Panc1 (cell line): Measurements from ENCODE around the gene CPHXL2. TPM values are rescaled to one million over a fixed set of nuclear protein-coding genes. Genes with fewer than 3 reads are reported as not detected.

ENCODE experiments used
- ATAC-seq: fragments of 200-7000 bp; cut with Tn5 transposase; 2 replicates; pipeline ENCODE4 v1.9.1; 2020; ENCODE audit warnings: mild to moderate bottlenecking, moderate library complexity
- BruUV-seq: library from RNA; stranded (reverse); fragments of 400-500 nt; replicated peaks from 2 replicates; lab custom pipeline; 2021; lab: Mats Ljungman, UMichigan
- CTCF ChIA-PET: fragments of 300-600 bp; sonication (Branson Sonifier 250); formaldehyde crosslinking; loops from one replicate; lab custom pipeline; 2022; ENCODE audit warnings: antibody characterized with exemption; lab: Charles Lee
- POLR2A ChIA-PET: fragments of 300-600 bp; sonication (Branson Sonifier 250); formaldehyde crosslinking; loops from one replicate; lab custom pipeline; 2022; ENCODE audit warnings: antibody characterized with exemption; lab: Charles Lee
- DNase-seq: peaks from one replicate; pipeline ENCODE4 v3.0.0-alpha.2; 2010; ENCODE audit warnings: low read depth, low spot score
- H3K27ac ChIP-seq: 2 replicates; pipeline ENCODE4 v1.5.1; 2011; ENCODE audit warnings: mild to moderate bottlenecking, low read length, inconsistent platforms
- H3K27me3 ChIP-seq: fragments of 200-500 bp; sonication (Bioruptor generic); 2 replicates; pipeline ENCODE4 v1.6.0; 2014; ENCODE audit warnings: low read length, inconsistent platforms; ENCODE audit not compliant: control insufficient read depth, insufficient read depth
- H3K36me3 ChIP-seq: fragments of 200-500 bp; sonication (Bioruptor generic); 2 replicates; pipeline ENCODE4 v1.5.1; 2014; ENCODE audit warnings: inconsistent platforms, mild to moderate bottlenecking, low read length, moderate library complexity; ENCODE audit not compliant: control insufficient read depth, insufficient read depth
- H3K4me1 ChIP-seq: 2 replicates; pipeline ENCODE4 v1.5.1; 2011; ENCODE audit warnings: inconsistent platforms, mild to moderate bottlenecking, low read length, moderate library complexity; ENCODE audit not compliant: control insufficient read depth, insufficient read depth
- H3K4me3 ChIP-seq, 2 experiments: 2 replicates each; pipeline ENCODE4 v1.5.1; 2011 to 2012; ENCODE audit warnings: low read depth in 2 of 2, low read length in 2 of 2, mild to moderate bottlenecking in 2 of 2, inconsistent platforms in 1 of 2, moderate library complexity in 1 of 2
- H3K9me3 ChIP-seq: fragments of 200-500 bp; sonication (Bioruptor generic); 2 replicates; pipeline ENCODE4 v1.5.1; 2014; ENCODE audit warnings: low read depth, mild to moderate bottlenecking, inconsistent platforms, low read length, moderate library complexity; ENCODE audit not compliant: control insufficient read depth, insufficient read depth
- POLR2AphosphoS5 ChIP-seq: IDR thresholded peaks from 2 replicates; pipeline ENCODE4 v1.6.1; 2012; ENCODE audit warnings: mild to moderate bottlenecking, low read depth, low read length, moderate library complexity
- REST ChIP-seq, 2 experiments: IDR thresholded peaks; 2 replicates each; pipeline ENCODE4 v1.6.1; 2011 to 2012; ENCODE audit warnings: low read depth in 2 of 2, control low read depth in 1 of 2, low read length in 1 of 2, mild to moderate bottlenecking in 1 of 2, moderate library complexity in 1 of 2; ENCODE audit not compliant: insufficient read depth in 1 of 2
- SIN3A ChIP-seq: IDR thresholded peaks from 2 replicates; pipeline ENCODE4 v1.6.1; 2012; ENCODE audit warnings: low read depth, mild to moderate bottlenecking, low read length, moderate library complexity, borderline replicate concordance; ENCODE audit not compliant: insufficient read depth
- TCF7L2 ChIP-seq: IDR thresholded peaks from 2 replicates; pipeline ENCODE4 v1.6.1; 2011; ENCODE audit warnings: mild to moderate bottlenecking, low read depth, low read length, inconsistent platforms
- in situ Hi-C: cut with HindIII; loops from 2 replicates; pipeline ENCODE4 v1.10.0; 2016; ENCODE audit warnings: low sequenced_read_pairs, low pct_unique_long_range_greater_than_20kb
- intact Hi-C: fragments of 100-400 bp; cut with micrococcal nuclease; formaldehyde crosslinking; loops from one replicate; pipeline ENCODE4 v1.10.0; 2022; ENCODE audit not compliant: unreplicated experiment
- total RNA-seq: library from RNA; stranded (reverse); gene quantifications from one replicate; pipeline ENCODE4 v1.2.1, GENCODE V29; 2021; ENCODE audit not compliant: unreplicated experiment
- TF ChIP-seq, protein P1 (sequence below): fragments of 450-650 bp; IDR thresholded peaks from 2 replicates; pipeline ENCODE4 v1.5.1; 2017; ENCODE audit warnings: mild to moderate bottlenecking

Gene CPHXL2
- total RNA-seq, 1 experiment from 2014 or later = not detected

- Histone ChIP-seq H3K27ac (no peak overlapping the region), H3K9me3 (no peaks in the 10 kb centered on the region), H3K4me3 (no peak overlapping the region), H3K27me3 (no peaks in the 10 kb centered on the region), H3K4me1 (no peaks in the 10 kb centered on the region), H3K36me3 (peaks cover 8% of the 10 kb centered on the region)
- intact Hi-C loops = no loop called here
- in situ Hi-C loops = no loop called here
- CTCF ChIA-PET = no interaction called here
- no peak for ATAC-seq
- POLR2A ChIA-PET = no interaction called here
- no peak for DNase-seq
- TF ChIP-seq POLR2AphosphoS5 (no peak), SIN3A (no peak), TCF7L2 (no peak), REST (IDR thresholded peaks at IDR 0.05; ENCODE audit: insufficient read depth in 1 of 2, low read depth in 2 of 2, low read length in 1 of 2) (no peak)
- TF ChIP-seq, protein P1, sequence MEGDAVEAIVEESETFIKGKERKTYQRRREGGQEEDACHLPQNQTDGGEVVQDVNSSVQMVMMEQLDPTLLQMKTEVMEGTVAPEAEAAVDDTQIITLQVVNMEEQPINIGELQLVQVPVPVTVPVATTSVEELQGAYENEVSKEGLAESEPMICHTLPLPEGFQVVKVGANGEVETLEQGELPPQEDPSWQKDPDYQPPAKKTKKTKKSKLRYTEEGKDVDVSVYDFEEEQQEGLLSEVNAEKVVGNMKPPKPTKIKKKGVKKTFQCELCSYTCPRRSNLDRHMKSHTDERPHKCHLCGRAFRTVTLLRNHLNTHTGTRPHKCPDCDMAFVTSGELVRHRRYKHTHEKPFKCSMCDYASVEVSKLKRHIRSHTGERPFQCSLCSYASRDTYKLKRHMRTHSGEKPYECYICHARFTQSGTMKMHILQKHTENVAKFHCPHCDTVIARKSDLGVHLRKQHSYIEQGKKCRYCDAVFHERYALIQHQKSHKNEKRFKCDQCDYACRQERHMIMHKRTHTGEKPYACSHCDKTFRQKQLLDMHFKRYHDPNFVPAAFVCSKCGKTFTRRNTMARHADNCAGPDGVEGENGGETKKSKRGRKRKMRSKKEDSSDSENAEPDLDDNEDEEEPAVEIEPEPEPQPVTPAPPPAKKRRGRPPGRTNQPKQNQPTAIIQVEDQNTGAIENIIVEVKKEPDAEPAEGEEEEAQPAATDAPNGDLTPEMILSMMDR = no peak
- BruUV-seq = no TSS peak
These were observed 48.5 kb downstream of the CPHXL2 start for GRCh38 chr16:75628351-75628750.

- Histone ChIP-seq H3K36me3 (peaks cover 8% of the 10 kb centered on the region), H3K4me3 (no peak overlapping the region), H3K9me3 (no peaks in the 10 kb centered on the region), H3K27me3 (no peaks in the 10 kb centered on the region), H3K27ac (no peak overlapping the region), H3K4me1 (no peaks in the 10 kb centered on the region)
- no TSS peak for BruUV-seq
- ChIA-PET CTCF (no interaction called here), POLR2A (no interaction called here)
- ATAC-seq (no peak), DNase-seq (no peak)
- intact Hi-C loops = no loop called here
- in situ Hi-C loops = no loop called here
- TF ChIP-seq TCF7L2 = no peak
- no peak for TF ChIP-seq SIN3A
- no peak for TF ChIP-seq POLR2AphosphoS5
- no peak for TF ChIP-seq REST (IDR thresholded peaks at IDR 0.05; ENCODE audit: insufficient read depth in 1 of 2, low read depth in 2 of 2, low read length in 1 of 2)
- TF ChIP-seq, protein P1 = no peak
These were observed 49.0 kb downstream of the CPHXL2 start for GRCh38 chr16:75627851-75628250.
